Measurements from ENCODE around the gene MACO1. TPM values are rescaled to one million over a fixed set of nuclear protein-coding genes. Genes with fewer than 3 reads are reported as not detected.

The MACO1 gene
- total RNA-seq, 4 donors from 2014 or later: 25.6 to 31.8 (median 28.7) TPM

DNA sequence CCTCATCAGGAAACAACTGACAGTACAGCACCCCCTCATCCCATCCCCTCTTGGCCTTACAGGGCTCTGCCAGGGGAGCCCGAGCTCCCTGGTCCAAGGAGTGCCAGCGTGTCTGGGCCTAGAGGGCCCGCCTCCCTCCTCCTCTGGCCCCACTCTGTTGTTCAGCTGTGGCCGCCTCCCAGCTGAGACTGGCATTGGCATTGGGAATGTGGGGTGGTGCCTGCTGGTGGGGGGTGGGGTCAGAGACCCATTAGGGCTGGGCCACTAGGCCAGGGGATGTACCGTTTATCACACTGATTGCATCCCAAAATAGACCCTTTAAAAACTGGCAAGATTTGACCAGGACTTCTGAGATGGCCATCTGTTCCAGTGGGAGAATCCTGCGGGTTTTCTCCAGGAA, 114.1 kb downstream of the MACO1 start:
- peak overlapping the region in 1 of 3 donors; percentile 91 for H3K4me3 ChIP-seq (replicated peaks in 1 of 3)
- no peaks in the 10 kb centered on the region for H3K36me3 ChIP-seq
- peak; percentile 77 to 78 for DNase-seq
- intact Hi-C loops (cut with DNase I): loop anchor here (5.0 to 10.0 kb wide), 2 partner anchors 67 to 250 kb away; no protein-coding TSS in a partner anchor
- 37 to 50% methylated on average over 6 of the region's 6 CpGs for WGBS, 2 donors
- H3K27me3 ChIP-seq: no peaks in the 10 kb centered on the region
- peaks cover 35 to 43% of the 10 kb centered on the region in 2 donors for H3K4me1 ChIP-seq
- peak overlapping the region in 2 of 3 donors; percentile 70 to 76 for H3K27ac ChIP-seq
- peak in 1 of 2 donors; percentile 63 for TF ChIP-seq POLR2A (IDR thresholded peaks at IDR 0.05)
- TF ChIP-seq, protein P1, sequence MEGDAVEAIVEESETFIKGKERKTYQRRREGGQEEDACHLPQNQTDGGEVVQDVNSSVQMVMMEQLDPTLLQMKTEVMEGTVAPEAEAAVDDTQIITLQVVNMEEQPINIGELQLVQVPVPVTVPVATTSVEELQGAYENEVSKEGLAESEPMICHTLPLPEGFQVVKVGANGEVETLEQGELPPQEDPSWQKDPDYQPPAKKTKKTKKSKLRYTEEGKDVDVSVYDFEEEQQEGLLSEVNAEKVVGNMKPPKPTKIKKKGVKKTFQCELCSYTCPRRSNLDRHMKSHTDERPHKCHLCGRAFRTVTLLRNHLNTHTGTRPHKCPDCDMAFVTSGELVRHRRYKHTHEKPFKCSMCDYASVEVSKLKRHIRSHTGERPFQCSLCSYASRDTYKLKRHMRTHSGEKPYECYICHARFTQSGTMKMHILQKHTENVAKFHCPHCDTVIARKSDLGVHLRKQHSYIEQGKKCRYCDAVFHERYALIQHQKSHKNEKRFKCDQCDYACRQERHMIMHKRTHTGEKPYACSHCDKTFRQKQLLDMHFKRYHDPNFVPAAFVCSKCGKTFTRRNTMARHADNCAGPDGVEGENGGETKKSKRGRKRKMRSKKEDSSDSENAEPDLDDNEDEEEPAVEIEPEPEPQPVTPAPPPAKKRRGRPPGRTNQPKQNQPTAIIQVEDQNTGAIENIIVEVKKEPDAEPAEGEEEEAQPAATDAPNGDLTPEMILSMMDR (IDR thresholded peaks at IDR 0.05): no peak
- no peaks in the 10 kb centered on the region for H3K9me3 ChIP-seq

DNA sequence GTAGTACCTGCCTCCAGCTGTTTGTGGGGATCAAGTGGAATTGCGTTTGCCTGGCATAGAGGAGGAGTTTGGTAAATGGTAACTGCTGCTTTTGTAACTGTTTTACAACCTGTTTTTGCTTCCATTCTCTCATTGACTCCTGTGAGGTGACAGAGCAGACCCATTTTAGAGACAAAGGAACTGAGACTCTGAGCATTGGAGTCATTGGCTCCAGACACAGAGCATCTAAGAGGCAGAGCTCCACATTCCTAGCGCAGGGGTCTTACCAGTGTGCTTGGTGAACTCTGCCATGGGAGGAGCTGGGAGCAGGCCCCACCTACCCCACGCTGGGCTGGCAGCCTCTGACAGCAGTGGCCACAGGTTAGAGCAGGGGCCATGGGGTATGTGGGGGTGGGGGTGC, 115.1 kb downstream of the MACO1 start:
- TF ChIP-seq POLR2A (IDR thresholded peaks at IDR 0.05): no peak
- TF ChIP-seq, protein P1 (IDR thresholded peaks at IDR 0.05): no peak
- no peaks in the 10 kb centered on the region for H3K36me3 ChIP-seq
- intact Hi-C loops (cut with DNase I): loop anchor here (10.0 kb wide), 1 partner anchor 249 kb away; no protein-coding TSS in a partner anchor

GRCh38 chr1:25546193-25546592, 115.5 kb downstream of the MACO1 start:
- Histone ChIP-seq H3K4me1 (peaks cover 46 to 57% of the 10 kb centered on the region in 2 donors), H3K9me3 (no peaks in the 10 kb centered on the region), H3K27me3 (no peaks in the 10 kb centered on the region), H3K4me3 (replicated peaks in 1 of 3) (no peak overlapping the region), H3K27ac (no peak overlapping the region), H3K36me3 (no peaks in the 10 kb centered on the region)
- DNase-seq: no peak
- intact Hi-C loops (cut with DNase I): loop anchor here (10.0 kb wide), 1 partner anchor 249 kb away; no protein-coding TSS in a partner anchor
- no peak for TF ChIP-seq POLR2A (IDR thresholded peaks at IDR 0.05)
- TF ChIP-seq, protein P1 (IDR thresholded peaks at IDR 0.05): no peak
- 78 to 100% methylated on average over 1 of the region's 1 CpG for WGBS, 2 donors

More for the DNA sequence above, 115.1 kb downstream of the MACO1 start:
- WGBS, 2 donors: 88 to 93% methylated on average over 3 of the region's 3 CpGs
- Histone ChIP-seq H3K4me1 (peaks cover 45 to 53% of the 10 kb centered on the region in 2 donors), H3K9me3 (no peaks in the 10 kb centered on the region), H3K27ac (no peak overlapping the region), H3K27me3 (no peaks in the 10 kb centered on the region), H3K4me3 (replicated peaks in 1 of 3) (no peak overlapping the region)
- DNase-seq: no peak

DNA sequence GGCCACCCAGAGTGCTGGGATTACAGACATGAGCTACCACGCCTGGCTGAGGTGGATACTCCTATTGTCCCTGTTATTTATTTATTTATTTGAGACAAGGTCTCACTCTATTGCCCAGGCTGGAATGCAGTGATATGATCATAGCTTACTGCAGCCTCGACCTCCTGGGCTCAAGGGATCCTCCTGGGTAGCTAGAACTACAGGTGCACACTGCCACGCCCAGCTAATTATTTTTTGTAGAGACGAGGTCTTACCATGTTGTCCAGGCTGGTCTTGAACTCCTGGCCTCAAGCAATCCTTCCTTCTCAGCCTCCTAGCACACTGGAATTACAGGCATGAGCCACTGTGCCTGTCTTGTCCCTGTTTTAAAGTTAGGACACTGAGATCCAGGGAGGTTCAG, 117.9 kb downstream of the MACO1 start:
- H3K9me3 ChIP-seq: no peaks in the 10 kb centered on the region
- no peak for DNase-seq
- 83 to 91% methylated on average over 4 of the region's 4 CpGs for WGBS, 2 donors
- intact Hi-C loops (cut with DNase I): loop anchor here (10.0 kb wide), 1 partner anchor 246 kb away; no protein-coding TSS in a partner anchor
- H3K4me3 ChIP-seq (replicated peaks in 1 of 3): no peak overlapping the region
- peaks cover 50 to 68% of the 10 kb centered on the region in 2 donors for H3K4me1 ChIP-seq
- TF ChIP-seq POLR2A (IDR thresholded peaks at IDR 0.05): no peak
- TF ChIP-seq, protein P1 (IDR thresholded peaks at IDR 0.05): no peak
- no peaks in the 10 kb centered on the region for H3K36me3 ChIP-seq
- H3K27ac ChIP-seq: peak overlapping the region; percentile 34 to 61 (median 53)
- no peaks in the 10 kb centered on the region for H3K27me3 ChIP-seq

Measured in thyroid gland (tissue), 4 donors.